Activated naive CD4-positive, alpha-beta T cell treated with Interleukin-2 at 50 U/mL for 16 hours (primary cell): ENCODE data around the gene OR51T1.
"Not testable (repeated sequence)": the region's sequence is repeated elsewhere in the genome, so short reads cannot be mapped to it uniquely, and the experiment has no call there.

Experiments
- DNase-seq: peaks from one replicate; pipeline ENCODE4 v3.0.0-alpha.2; 2020

Gene OR51T1

GRCh38 chr11:4881860-4882500, at the start of gene OR51T1:
OR51T1 (plus strand) TSS chr11:4881900; CDS start chr11:4881900, 0 bp downstream.
- no peak for DNase-seq

- no peak for DNase-seq
These were observed 41.7 kb upstream of the OR51T1 start for GRCh38 chr11:4839851-4840549.

- DNase-seq = no peak
These were observed 32.7 kb upstream of the OR51T1 start, which contains the start of gene OR51S1 for GRCh38 chr11:4848908-4849532. OR51S1 (minus strand) TSS chr11:4849208; CDS start chr11:4849208, 0 bp downstream.

- DNase-seq = no peak
These were observed 30.7 kb upstream of the OR51T1 start for GRCh38 chr11:4851033-4851432.

GRCh38 chr11:4854286-4854685, 27.4 kb upstream of the OR51T1 start:
- DNase-seq = not testable (repeated sequence)

GRCh38 chr11:4862447-4863236, 19.1 kb upstream of the OR51T1 start:
- no peak for DNase-seq

- no peak for DNase-seq
These were observed 17.8 kb upstream of the OR51T1 start for GRCh38 chr11:4863876-4864275.

- no peak for DNase-seq
These were observed 15.8 kb upstream of the OR51T1 start for GRCh38 chr11:4865855-4866254.

- no peak for DNase-seq
These were observed 512 bp upstream of the OR51T1 start for GRCh38 chr11:4881188-4881587.

- no peak for DNase-seq
These were observed 843 bp downstream of the OR51T1 start for GRCh38 chr11:4882543-4882942.

- no peak for DNase-seq
These were observed 2.7 kb downstream of the OR51T1 start for GRCh38 chr11:4884361-4884760.

GRCh38 chr11:4886186-4886585, 4.5 kb downstream of the OR51T1 start:
- DNase-seq = no peak

GRCh38 chr11:4887591-4887990, 5.9 kb downstream of the OR51T1 start:
- no peak for DNase-seq

- DNase-seq = no peak
These were observed 8.6 kb downstream of the OR51T1 start for GRCh38 chr11:4890279-4890678.

GRCh38 chr11:4891996-4892640, 10.4 kb downstream of the OR51T1 start:
- DNase-seq = no peak

GRCh38 chr11:4903484-4903883, 21.8 kb downstream of the OR51T1 start, which contains the start of gene OR51A7:
OR51A7 (plus strand) TSS chr11:4903783; CDS start chr11:4907370, 3,587 bp downstream.
- DNase-seq = no peak

GRCh38 chr11:4916581-4916980, 34.9 kb downstream of the OR51T1 start:
- no peak for DNase-seq

GRCh38 chr11:4919250-4919649, 37.5 kb downstream of the OR51T1 start, which contains the start of gene OR51G2:
OR51G2 (minus strand) TSS chr11:4919350; CDS start chr11:4915663, 3,687 bp downstream.
- no peak for DNase-seq

- no peak for DNase-seq
These were observed 40.1 kb downstream of the OR51T1 start for GRCh38 chr11:4921796-4922195.

GRCh38 chr11:4922304-4922703, 40.6 kb downstream of the OR51T1 start:
- DNase-seq = no peak

- DNase-seq = no peak
These were observed 42.5 kb downstream of the OR51T1 start, which contains the start of gene OR51G1 for GRCh38 chr11:4924239-4924638. OR51G1 (minus strand) TSS chr11:4924339; CDS start chr11:4924339, 0 bp downstream.

GRCh38 chr11:4926608-4927007, 44.9 kb downstream of the OR51T1 start:
- no peak for DNase-seq
